Psoas muscle (tissue), 8 donors: Measurements from ENCODE around the gene DAP. TPM values are rescaled to one million over a fixed set of nuclear protein-coding genes. Genes with fewer than 3 reads are reported as not detected.
"Not testable (repeated sequence)": the region's sequence is repeated elsewhere in the genome, so short reads cannot be mapped to it uniquely, and the experiment has no call there.

Source experiments
- ATAC-seq, 4 donors: fragments of 200-7000 bp; cut with Tn5 transposase; one replicate each; pipeline ENCODE4 v1.9.1; 2020; ENCODE audit warnings: moderate library complexity in 3 of 4, mild to moderate bottlenecking in 2 of 4
- DNase-seq, 2 donors: peaks; one replicate each; pipeline ENCODE4 v3.0.0-alpha.2; 2020
- H3K27ac ChIP-seq: fragments of 200-600 bp; one replicate; pipeline ENCODE4 v1.8.0; 2022
- H3K27me3 ChIP-seq, 3 donors: fragments of 200-600 bp in 1 of 3; one replicate each; pipeline versions ENCODE4 v1.6.1 to v1.8.0; 2013 to 2022; ENCODE audit warnings: low read length in 2 of 3, mild to moderate bottlenecking in 2 of 3, moderate library complexity in 1 of 3; ENCODE audit not compliant: insufficient read depth in 3 of 3
- H3K36me3 ChIP-seq, 2 donors: fragments of 200-600 bp in 1 of 2; one replicate each; pipeline versions ENCODE4 v1.6.1 to v1.8.0; 2013 to 2022; ENCODE audit warnings: low read depth in 1 of 2, mild to moderate bottlenecking in 1 of 2, moderate library complexity in 1 of 2; ENCODE audit not compliant: insufficient read depth in 1 of 2
- H3K4me1 ChIP-seq: fragments of 200-600 bp; one replicate; pipeline ENCODE4 v1.8.0; 2022
- H3K4me3 ChIP-seq: fragments of 200-600 bp; one replicate; pipeline ENCODE4 v1.8.0; 2022; ENCODE audit warnings: mild to moderate bottlenecking
- H3K9me3 ChIP-seq: fragments of 200-600 bp; one replicate; pipeline ENCODE4 v1.8.0; 2022
- WGBS, 3 donors: extraction: QIAGEN DNeasy Blood & Tissue Kit; methylation state at CpG; one replicate each; pipeline versions ENCODE4 v1.1.6 to v1.1.7; 2013; 5-methylcytosine and 5-hydroxymethylcytosine counted together
- intact Hi-C, 2 donors: fragments of 100-400 bp; cut with DNase I; formaldehyde crosslinking; loops; one replicate each; pipeline versions ENCODE4 v1.11.0 to v1.14.2; 2022
- polyA plus RNA-seq, 3 donors: library from polyadenylated mRNA; stranded (reverse); fragments of 200-250 nt; gene quantifications; one replicate each; pipeline ENCODE4 v1.2.3, GENCODE V29; 2013
- total RNA-seq, 4 donors: library from RNA; stranded (reverse); fragmentation: NEBNext Ultra II Directional in 2 of 4; extraction: Animal tissue kit (Norgen Biotek cat#: 25700) in 2 of 4; gene quantifications; one replicate each; pipeline versions ENCODE4 v1.2.1 to v1.2.4, GENCODE V29; 2021 to 2023
- TF ChIP-seq, protein P1 (sequence below): fragments of 200-600 bp; IDR thresholded peaks from one replicate; pipeline ENCODE4 v1.8.0; 2022; ENCODE audit warnings: antibody characterized with exemption
- donor health status: healthy with polysubstance abuse.
- donor health status: DM: no; HTN: no; CAD: no; lungs with moderate emphysema.
- donor health status: Bipolar disorder and iron deficiency.
- donor health status: healthy.
- donor health status: DM: yes; HTN: yes; CAD: no.
- donor health status: DM: no; HTN: no; CAD: no.
- donor health status: DM: no; HTN: no; CAD: no.
- donor health status: DM: yes; HTN: yes; CAD: no.

Gene DAP
- total and polyA plus RNA-seq, 7 donors, result 3.6 to 8.1 (median 5.1) TPM

GRCh38 chr5:10668697-10669096 lies 92.3 kb downstream of the DAP start:
- no peaks in the 10 kb centered on the region for H3K27me3 ChIP-seq
- no peaks in the 10 kb centered on the region for H3K36me3 ChIP-seq
- TF ChIP-seq, protein P1, sequence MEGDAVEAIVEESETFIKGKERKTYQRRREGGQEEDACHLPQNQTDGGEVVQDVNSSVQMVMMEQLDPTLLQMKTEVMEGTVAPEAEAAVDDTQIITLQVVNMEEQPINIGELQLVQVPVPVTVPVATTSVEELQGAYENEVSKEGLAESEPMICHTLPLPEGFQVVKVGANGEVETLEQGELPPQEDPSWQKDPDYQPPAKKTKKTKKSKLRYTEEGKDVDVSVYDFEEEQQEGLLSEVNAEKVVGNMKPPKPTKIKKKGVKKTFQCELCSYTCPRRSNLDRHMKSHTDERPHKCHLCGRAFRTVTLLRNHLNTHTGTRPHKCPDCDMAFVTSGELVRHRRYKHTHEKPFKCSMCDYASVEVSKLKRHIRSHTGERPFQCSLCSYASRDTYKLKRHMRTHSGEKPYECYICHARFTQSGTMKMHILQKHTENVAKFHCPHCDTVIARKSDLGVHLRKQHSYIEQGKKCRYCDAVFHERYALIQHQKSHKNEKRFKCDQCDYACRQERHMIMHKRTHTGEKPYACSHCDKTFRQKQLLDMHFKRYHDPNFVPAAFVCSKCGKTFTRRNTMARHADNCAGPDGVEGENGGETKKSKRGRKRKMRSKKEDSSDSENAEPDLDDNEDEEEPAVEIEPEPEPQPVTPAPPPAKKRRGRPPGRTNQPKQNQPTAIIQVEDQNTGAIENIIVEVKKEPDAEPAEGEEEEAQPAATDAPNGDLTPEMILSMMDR, result no peak
- ATAC-seq (no peak), DNase-seq (no peak)
- 73 to 83% (median 80%) methylated on average over 4 of the region's 4 CpGs for whole genome bisulfite sequencing, 3 donors
- intact Hi-C loops, result no loop called here
- no peak overlapping the region for H3K4me3 ChIP-seq
- H3K27ac ChIP-seq, result no peak overlapping the region
- peaks cover 18% of the 10 kb centered on the region for H3K4me1 ChIP-seq
- H3K9me3 ChIP-seq, result no peaks in the 10 kb centered on the region

DNA sequence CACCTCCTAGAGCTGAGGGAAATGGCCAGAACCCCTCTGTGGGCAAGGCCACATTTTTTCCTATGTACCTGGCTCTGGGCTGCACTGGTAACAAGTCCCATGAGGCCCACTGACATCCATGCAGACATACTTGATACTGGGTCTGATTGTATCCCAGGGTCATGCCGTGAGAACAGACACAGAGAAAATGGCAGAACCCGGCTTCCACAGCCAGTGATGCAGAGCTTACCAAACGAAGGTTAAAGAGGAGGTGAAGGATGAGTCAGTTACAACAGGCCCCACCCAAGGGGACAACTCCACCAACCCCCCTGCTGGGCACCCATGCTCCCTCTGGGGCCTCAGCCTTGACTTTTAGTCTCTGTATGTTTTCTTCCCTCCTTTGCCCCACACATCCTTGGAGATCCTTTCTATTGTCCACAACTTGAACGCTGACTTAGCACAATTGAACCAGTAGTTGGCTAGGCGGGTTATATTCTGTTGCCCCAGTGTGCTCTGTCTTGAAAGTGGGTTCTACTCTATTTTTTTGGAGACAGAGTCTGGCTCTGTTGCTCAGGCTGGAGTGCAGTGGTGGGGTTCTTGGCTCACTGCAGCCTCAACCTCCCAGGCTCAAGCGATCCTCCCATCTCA lies 93.5 kb downstream of the DAP start:
- DNase-seq, result no peak
- TF ChIP-seq, protein P1, result no peak
- no peak overlapping the region for H3K4me3 ChIP-seq
- intact Hi-C loops, result no loop called here
- peak overlapping the region; percentile 71 for H3K27ac ChIP-seq
- H3K27me3 ChIP-seq, result no peaks in the 10 kb centered on the region
- H3K36me3 ChIP-seq, result no peaks in the 10 kb centered on the region
- no peaks in the 10 kb centered on the region for H3K9me3 ChIP-seq
- peaks cover 22% of the 10 kb centered on the region for H3K4me1 ChIP-seq
- ATAC-seq, result no peak
- 75 to 91% (median 80%) methylated on average over 6 of the region's 6 CpGs for WGBS, 3 donors

DNA sequence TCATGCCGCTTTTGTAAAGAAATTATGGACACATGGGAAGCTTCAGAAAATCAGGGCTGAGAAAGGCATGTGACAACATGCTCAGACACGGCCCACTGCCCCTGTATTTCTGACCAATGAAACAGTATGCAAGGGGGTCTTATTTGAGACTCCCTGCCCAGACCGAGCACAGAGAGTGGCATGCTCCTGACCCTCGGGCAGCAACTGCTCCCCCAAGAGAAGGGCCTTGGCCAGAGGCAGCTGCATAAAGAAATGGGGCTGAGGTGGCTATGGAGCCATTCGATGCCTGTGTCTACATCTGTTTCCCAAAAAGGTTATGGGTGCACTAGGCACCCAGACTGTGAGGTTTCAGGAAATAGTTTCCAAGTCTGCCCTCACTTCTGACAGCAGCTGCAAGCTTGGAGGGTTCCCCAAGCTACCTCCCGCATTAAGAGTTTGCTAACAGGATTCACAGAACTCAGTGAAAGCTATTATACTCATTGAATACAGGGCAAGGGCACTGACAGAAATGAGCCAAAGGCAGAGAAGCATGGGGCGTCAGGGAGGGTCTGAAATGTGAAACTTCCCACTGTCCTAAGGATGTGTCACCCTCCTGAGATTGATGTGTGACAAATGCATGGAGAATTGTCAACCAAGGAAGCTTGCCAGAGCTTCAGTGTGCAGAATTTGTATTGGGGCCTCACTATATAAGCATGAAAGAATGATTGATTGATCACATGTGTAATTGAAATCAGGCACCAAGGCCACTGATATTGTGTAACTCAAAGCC lies 94.3 kb downstream of the DAP start:
- Histone ChIP-seq H3K36me3 (no peaks in the 10 kb centered on the region), H3K4me1 (peaks cover 22% of the 10 kb centered on the region), H3K27me3 (no peaks in the 10 kb centered on the region), H3K27ac (peak overlapping the region; percentile 71), H3K9me3 (no peaks in the 10 kb centered on the region), H3K4me3 (no peak overlapping the region)
- ATAC-seq (peak; percentile 87 to 97 (median 90)), DNase-seq (no peak)
- intact Hi-C loops, result no loop called here
- WGBS, 3 donors, result 42 to 60% (median 46%) methylated on average over 7 of the region's 7 CpGs
- TF ChIP-seq, protein P1, result no peak

DNA sequence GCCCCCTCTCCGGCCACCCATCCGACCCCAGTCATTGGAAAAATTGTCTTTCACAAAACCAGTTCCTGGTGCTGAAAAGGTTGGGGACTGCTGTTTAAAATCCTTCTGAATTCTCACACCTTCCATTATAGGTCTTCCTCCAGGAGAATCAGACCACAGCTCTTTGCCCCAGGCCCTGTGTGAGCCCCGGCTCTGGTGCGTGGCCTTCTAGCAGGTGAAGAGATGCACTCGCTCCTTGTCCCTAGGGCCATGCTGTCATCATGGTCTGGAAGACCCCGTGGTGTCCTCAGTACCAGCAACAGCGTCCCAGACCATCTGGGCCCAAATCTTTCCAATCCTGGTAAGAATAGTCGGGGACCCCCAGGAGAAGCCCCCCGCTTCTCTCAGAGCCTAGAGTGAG lies 95.2 kb downstream of the DAP start:
- 95 to 98% (median 96%) methylated on average over 9 of the region's 9 CpGs for WGBS, 3 donors
- Histone ChIP-seq H3K36me3 (no peaks in the 10 kb centered on the region), H3K27ac (peak overlapping the region; percentile 71), H3K4me3 (no peak overlapping the region), H3K9me3 (no peaks in the 10 kb centered on the region), H3K4me1 (peaks cover 22% of the 10 kb centered on the region), H3K27me3 (no peaks in the 10 kb centered on the region)
- TF ChIP-seq, protein P1, result no peak
- ATAC-seq (no peak), DNase-seq (no peak)
- intact Hi-C loops, result no loop called here

DNA sequence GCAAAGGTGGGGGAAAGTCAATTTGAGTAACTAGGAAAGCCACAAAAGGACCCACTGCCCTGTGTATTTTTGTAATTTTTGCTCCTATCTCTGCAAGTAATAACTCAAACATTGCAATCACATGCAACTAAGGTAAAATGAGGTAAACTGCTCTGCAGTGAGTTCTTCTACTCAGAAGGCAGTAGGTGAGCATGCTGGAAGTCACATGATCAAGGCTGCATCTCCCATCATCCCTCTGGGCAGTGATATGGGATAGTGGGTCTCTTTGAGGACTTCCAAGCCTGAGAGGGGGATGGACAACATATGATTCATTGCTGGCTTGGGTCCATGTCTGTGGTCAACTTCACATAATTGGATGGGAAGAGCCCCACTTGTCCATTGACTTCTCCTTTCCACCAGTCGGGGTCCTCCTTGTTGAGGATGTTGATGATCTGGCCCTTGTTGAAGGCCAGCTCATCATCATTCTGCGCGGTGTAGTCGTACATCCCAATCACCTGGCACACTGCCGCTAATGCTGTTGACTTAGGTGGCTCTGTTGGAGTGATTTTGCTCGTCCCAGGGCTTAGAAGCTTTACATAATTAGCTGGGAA lies 96.8 kb downstream of the DAP start:
- not testable (repeated sequence) for H3K27ac ChIP-seq

More for the DNA sequence above, 96.8 kb downstream of the DAP start:
- peaks cover 22% of the 10 kb centered on the region for H3K4me1 ChIP-seq
- H3K4me3 ChIP-seq, H3K36me3 ChIP-seq, ATAC-seq, H3K27me3 ChIP-seq, H3K9me3 ChIP-seq, intact Hi-C loops, DNase-seq: not testable (repeated sequence)
- WGBS, 3 donors, result 88 to 93% (median 92%) methylated on average over 6 of the region's 6 CpGs
